HG03439 (cell line): Measurements from ENCODE around the gene NAXE.

ENCODE experiments used
- ATAC-seq: cut with Tn5 transposase; IDR thresholded peaks from one replicate; pipeline ENCODE4 v1.9.1; 2021; ENCODE audit warnings: mild to moderate bottlenecking, moderate library complexity; ENCODE audit not compliant: unreplicated experiment

NAXE gene

GRCh38 chr1:156643049-156643777 lies 51.6 kb downstream of the NAXE start:
- ATAC-seq = no peak

- ATAC-seq = no peak
These were observed 52.2 kb downstream of the NAXE start for GRCh38 chr1:156643778-156644092.
